ENCODE data around the gene SERF2.

- no peak for TF ChIP-seq POLR2A (IDR thresholded peaks at IDR 0.05)
- no peak for TF ChIP-seq CTCF (IDR thresholded peaks at IDR 0.05)
These were observed 799 bp downstream of the SERF2 start for GRCh38 chr15:43792761-43793476.

All from lower leg skin (tissue), 3 donors.